Measurements from ENCODE around the gene NRIP1. TPM values are rescaled to one million over a fixed set of nuclear protein-coding genes. Genes with fewer than 3 reads are reported as not detected.

The NRIP1 gene
- total and polyA plus RNA-seq, 9 of the 15 experiments (the other 6 are each of a cell fraction or from before 2014, with no cell fraction given) = 4.3 to 42.8 (median 19.6) TPM

GRCh38 chr21:15029077-15029476 lies 35.7 kb downstream of the NRIP1 start (continued):
- TF ChIP-seq ZBTB43 (CRISPR knock-in tag; IDR thresholded peaks at IDR 0.05) (no peak), MNT (conservative IDR thresholded peaks at IDR 0.05) (no peak), NFIC (IDR thresholded peaks at IDR 0.05) (no peak), ZNF436 (CRISPR knock-in tag; IDR thresholded peaks at IDR 0.05) (no peak), NR2F6 (CRISPR knock-in tag; IDR thresholded peaks at IDR 0.05) (no peak), PKNOX1 (IDR thresholded peaks at IDR 0.05) (no peak), SUPT5H (IDR thresholded peaks at IDR 0.05) (no peak), ILF3 (IDR thresholded peaks at IDR 0.05; ENCODE audit: borderline replicate concordance) (no peak), MAZ (CRISPR knock-in tag; conservative IDR thresholded peaks at IDR 0.05 in 1 of 2, IDR thresholded peaks at IDR 0.05 in 1 of 2) (no peak)

Data from K562 (cell line).